HCT116 (cell line): ENCODE measurements around the gene DHDDS. TPM values are rescaled to one million over a fixed set of nuclear protein-coding genes. Genes with fewer than 3 reads are reported as not detected.

Source experiments
- ATAC-seq: fragments of 200-7000 bp; cut with Tn5 transposase; 2 replicates; pipeline ENCODE4 v1.9.1; 2020; ENCODE audit warnings: mild to moderate bottlenecking, moderate library complexity
- BruUV-seq: library from RNA; stranded (reverse); fragments of 400-500 nt; replicated peaks from 2 replicates; lab custom pipeline; 2021; lab: Mats Ljungman, UMichigan
- CTCF ChIA-PET: fragments of 300-600 bp; sonication (Branson Sonifier 250); formaldehyde crosslinking; loops from one replicate; lab custom pipeline; 2021; ENCODE audit warnings: antibody characterized with exemption; lab: Charles Lee
- POLR2A ChIA-PET: fragments of 300-600, 350-600 bp; sonication (Branson Sonifier 250); formaldehyde crosslinking; loops from one replicate; lab custom pipeline; 2021; ENCODE audit warnings: antibody characterized with exemption; lab: Charles Lee
- RAD21 ChIA-PET, 2 experiments: fragments of 300-600 bp; sonication (Branson Sonifier 250); formaldehyde crosslinking; loops; one replicate each; lab custom pipeline; 2023; ENCODE audit warnings: low total read pairs in 2 of 2; ENCODE audit not compliant: uncharacterized antibody in 2 of 2, unreplicated experiment in 2 of 2, low non-redundant PET in 1 of 2; lab: Charles Lee
- DNase-seq: peaks from one replicate; pipeline ENCODE4 v3.0.0-alpha.2; 2010; ENCODE audit warnings: low read depth, low spot score
- H2AFZ ChIP-seq: fragments of 200-600 bp; shearing (Covaris generic), sonication (generic); 2 replicates; pipeline ENCODE4 v1.6.1; 2017; ENCODE audit warnings: low read depth, mixed run types, mixed read lengths, antibody characterized with exemption, low read length; ENCODE audit not compliant: poor library complexity, severe bottlenecking
- H3K27ac ChIP-seq: 2 replicates; pipeline ENCODE4 v1.5.1; 2012; ENCODE audit warnings: low read depth, low read length
- H3K27me3 ChIP-seq: fragments of 200-600 bp; sonication (generic); 2 replicates; pipeline ENCODE4 v1.6.1; 2016; ENCODE audit warnings: mixed run types, low read length, mixed read lengths; ENCODE audit not compliant: insufficient read depth
- H3K36me3 ChIP-seq, 2 experiments: fragments of 200-500 bp in 1 of 2; fragments of 200-600 bp in 1 of 2; sonication (Bioruptor generic) in 1 of 2; sonication (generic) in 1 of 2; 2 replicates each; pipeline versions ENCODE4 v1.5.1 to v1.6.1; 2014 to 2016; ENCODE audit warnings: low read length in 2 of 2, inconsistent platforms in 1 of 2, mixed read lengths in 1 of 2, mixed run types in 1 of 2; ENCODE audit not compliant: insufficient read depth in 2 of 2, control insufficient read depth in 1 of 2
- H3K4me1 ChIP-seq, 2 experiments: fragments of 200-600 bp in 1 of 2; sonication (generic) in 1 of 2; 2 replicates each; pipeline versions ENCODE4 v1.5.1 to v1.6.1; 2012 to 2017; ENCODE audit warnings: low read length in 2 of 2, inconsistent platforms in 1 of 2, mild to moderate bottlenecking in 1 of 2, mixed read lengths in 1 of 2, mixed run types in 1 of 2, moderate library complexity in 1 of 2; ENCODE audit not compliant: insufficient read depth in 2 of 2, control insufficient read depth in 1 of 2
- H3K4me2 ChIP-seq: fragments of 200-600 bp; sonication (generic); 2 replicates; pipeline ENCODE4 v1.6.1; 2017; ENCODE audit warnings: mixed run types, low read length, mixed read lengths
- H3K4me3 ChIP-seq, 2 experiments: fragments of 200-600 bp in 1 of 2; sonication (generic) in 1 of 2; replicated peaks in 1 of 2; 2 replicates each; pipeline ENCODE4 v1.5.1; 2011 to 2016; ENCODE audit warnings: low read length in 2 of 2, control low read depth in 1 of 2, low read depth in 1 of 2, mild to moderate bottlenecking in 1 of 2, mixed read lengths in 1 of 2, mixed run types in 1 of 2
- H3K79me2 ChIP-seq: fragments of 200-600 bp; sonication (generic); 2 replicates; pipeline ENCODE4 v1.6.1; 2017; ENCODE audit warnings: mild to moderate bottlenecking, mixed run types, low read length, moderate library complexity, mixed read lengths; ENCODE audit not compliant: insufficient read depth
- H3K9ac ChIP-seq: fragments of 200-600 bp; sonication (generic); 2 replicates; pipeline ENCODE4 v1.6.1; 2016; ENCODE audit warnings: low read length, mixed read lengths
- H3K9me2 ChIP-seq: fragments of 200-600 bp; sonication (generic), shearing (Covaris generic); 2 replicates; pipeline ENCODE4 v1.6.1; 2017; ENCODE audit warnings: mixed run types, mild to moderate bottlenecking, moderate library complexity; ENCODE audit not compliant: insufficient read depth
- H3K9me3 ChIP-seq, 2 experiments: fragments of 200-500 bp in 1 of 2; fragments of 200-600 bp in 1 of 2; sonication (Bioruptor generic) in 1 of 2; sonication (generic) in 1 of 2; 2 replicates each; pipeline ENCODE4 v1.6.1; 2014 to 2017; ENCODE audit warnings: low read length in 2 of 2, mixed read lengths in 2 of 2, inconsistent platforms in 1 of 2, low read depth in 1 of 2, mild to moderate bottlenecking in 1 of 2, mixed run types in 1 of 2, moderate library complexity in 1 of 2; ENCODE audit not compliant: control insufficient read depth in 1 of 2, insufficient read depth in 1 of 2
- H4K20me1 ChIP-seq: fragments of 200-600 bp; sonication (generic), shearing (Covaris generic); 2 replicates; pipeline ENCODE4 v1.6.1; 2017; ENCODE audit warnings: mixed run types, mild to moderate bottlenecking, moderate library complexity; ENCODE audit not compliant: insufficient read depth
- ATF3 ChIP-seq: IDR thresholded peaks from 2 replicates; pipeline ENCODE4 v1.6.1; 2012
- CBX3 ChIP-seq: IDR thresholded peaks from 2 replicates; pipeline ENCODE4 v1.6.1; 2012; ENCODE audit warnings: low read depth
- CEBPB ChIP-seq: IDR thresholded peaks from 2 replicates; pipeline ENCODE4 v1.6.1; 2012; ENCODE audit warnings: low read depth
- CTCF ChIP-seq, 3 experiments: fragments of 200-600 bp in 1 of 3; sonication (generic) in 1 of 3; IDR thresholded peaks in 2 of 3; conservative IDR thresholded peaks in 1 of 3; 2 replicates each; pipeline ENCODE4 v1.5.1; 2012 to 2017; ENCODE audit warnings: low read depth in 2 of 3, low read length in 2 of 3, antibody characterized with exemption in 1 of 3, borderline replicate concordance in 1 of 3, control low read depth in 1 of 3, mild to moderate bottlenecking in 1 of 3, mixed read lengths in 1 of 3, mixed run types in 1 of 3, moderate library complexity in 1 of 3; ENCODE audit not compliant: insufficient read depth in 1 of 3
- ELF1 ChIP-seq: IDR thresholded peaks from 2 replicates; pipeline ENCODE4 v1.6.1; 2012; ENCODE audit warnings: low read depth, borderline replicate concordance
- JUND ChIP-seq: IDR thresholded peaks from 2 replicates; pipeline ENCODE4 v1.6.1; 2012
- MAX ChIP-seq: IDR thresholded peaks from 2 replicates; pipeline ENCODE4 v1.6.1; 2012
- POLR2AphosphoS5 ChIP-seq: IDR thresholded peaks from 2 replicates; pipeline ENCODE4 v1.6.1; 2011; ENCODE audit warnings: mild to moderate bottlenecking, low read depth, low read length, moderate library complexity
- RAD21 ChIP-seq: IDR thresholded peaks from 2 replicates; pipeline ENCODE4 v1.6.1; 2012; ENCODE audit warnings: low read depth, mild to moderate bottlenecking
- REST ChIP-seq: IDR thresholded peaks from 2 replicates; pipeline ENCODE4 v1.6.1; 2012; ENCODE audit warnings: low read depth
- SIN3A ChIP-seq: IDR thresholded peaks from 2 replicates; pipeline ENCODE4 v1.6.1; 2012; ENCODE audit warnings: low read depth
- SP1 ChIP-seq: IDR thresholded peaks from 2 replicates; pipeline ENCODE4 v1.6.1; 2012; ENCODE audit warnings: low read depth
- SRF ChIP-seq: IDR thresholded peaks from 2 replicates; pipeline ENCODE4 v1.6.1; 2012; ENCODE audit warnings: low read depth
- TCF7L2 ChIP-seq: IDR thresholded peaks from 2 replicates; pipeline ENCODE4 v1.7.0; 2011; ENCODE audit warnings: borderline replicate concordance, inconsistent platforms; ENCODE audit not compliant: insufficient read depth, insufficient read length; ENCODE audit errors: extremely low read depth
- ZBTB33 ChIP-seq: IDR thresholded peaks from 2 replicates; pipeline ENCODE4 v1.6.1; 2011; ENCODE audit warnings: mild to moderate bottlenecking, low read length, moderate library complexity; ENCODE audit not compliant: insufficient replicate concordance; ENCODE audit errors: extremely low read depth
- ZFX ChIP-seq: fragments of 450-650 bp; IDR thresholded peaks from 2 replicates; pipeline ENCODE4 v1.6.1; 2017
- ZNF274 ChIP-seq: fragments of 200-500 bp; sonication (Bioruptor generic); IDR thresholded peaks from 2 replicates; pipeline ENCODE4 v1.6.1; 2014; ENCODE audit warnings: mild to moderate bottlenecking, low read depth, low read length, inconsistent platforms
- intact Hi-C: fragments of 100-400 bp; cut with micrococcal nuclease; formaldehyde crosslinking; loops from 2 replicates; pipeline ENCODE4 v1.10.0; 2022
- total RNA-seq: library from RNA; stranded (reverse); gene quantifications from one replicate; pipeline ENCODE4 v1.2.1, GENCODE V29; 2021; ENCODE audit not compliant: unreplicated experiment

DHDDS gene
- total RNA-seq, 1 experiment from 2014 or later: 46.0 TPM

- no peak for ATAC-seq
- no peak for TF ChIP-seq CEBPB
- no peak for TF ChIP-seq ZNF274
- no peak for TF ChIP-seq MAX
- TF ChIP-seq RAD21: no peak
- no peak for TF ChIP-seq ATF3
- no peak for TF ChIP-seq ELF1
- no peak for TF ChIP-seq ZFX
- no peak for TF ChIP-seq CBX3
- TF ChIP-seq REST: no peak
- no peak for TF ChIP-seq SIN3A
- TF ChIP-seq CTCF (IDR thresholded peaks at IDR 0.05 in 2 of 3, conservative IDR thresholded peaks at IDR 0.05 in 1 of 3; ENCODE audit: borderline replicate concordance in 1 of 3, insufficient read depth in 1 of 3, low read depth in 2 of 3, low read length in 2 of 3): no peak
- TF ChIP-seq SP1: no peak
- no peak for TF ChIP-seq ZBTB33
- TF ChIP-seq JUND: no peak
- TF ChIP-seq SRF: no peak
- no peak for TF ChIP-seq TCF7L2
- TF ChIP-seq POLR2AphosphoS5: no peak
- H4K20me1 ChIP-seq: no peaks in the 10 kb centered on the region
- RAD21 ChIA-PET: no interaction called here
- peaks cover 0 to 19% of the 10 kb centered on the region in 2 experiments; a peak in 3 of 4 replicates for H3K4me1 ChIP-seq
- intact Hi-C loops: no loop called here
- no TSS peak for BruUV-seq
- H3K36me3 ChIP-seq: no peaks in the 10 kb centered on the region
- H3K27ac ChIP-seq: no peak within 1 kb of the TSS
- peak within 1 kb of the TSS; percentile 71 for H2AFZ ChIP-seq
- CTCF ChIA-PET: no interaction called here
- H3K27me3 ChIP-seq: no peaks in the 10 kb centered on the region; the same call in 1 of the 2 replicates
- DNase-seq: no peak
- no peaks in the 10 kb centered on the region for H3K9me3 ChIP-seq
- no peaks in the 10 kb centered on the region for H3K79me2 ChIP-seq
- peak within 1 kb of the TSS; percentile 77 for H3K4me2 ChIP-seq
- POLR2A ChIA-PET: no interaction called here
- H3K9ac ChIP-seq: peak within 1 kb of the TSS; percentile 28; the same call in 1 of the 2 replicates
- no peaks in the 10 kb centered on the region for H3K9me2 ChIP-seq
- H3K4me3 ChIP-seq: peak within 1 kb of the TSS; percentile 45 to 51
Measured at GRCh38 chr1:26410706-26411623, 21.2 kb upstream of the DHDDS start, which contains the start of gene LIN28A. Gene LIN28A, plus strand, starts transcription at chr1:26410817. Its CDS starts 75 bp downstream, at chr1:26410892.
